Adrenal gland (tissue), 12 donors: ENCODE measurements around the gene FBLN1. TPM values are rescaled to one million over a fixed set of nuclear protein-coding genes. Genes with fewer than 3 reads are reported as not detected.
A peak's percentile ranks its signal among the peaks of the same experiment; 100 is the strongest.

Experiments
- DNase-seq, 7 donors: peaks; one replicate each; pipeline ENCODE4 v3.0.0-alpha.2; 2019 to 2020
- H3K27ac ChIP-seq, 5 donors: fragments of 200-600 bp; sonication (generic) in 4 of 5; 1 replicate in 3 of 5; 2 replicates in 2 of 5; pipeline versions ENCODE4 v1.5.1 to v1.8.0; 2016 to 2020; ENCODE audit warnings: mild to moderate bottlenecking in 1 of 5
- H3K27me3 ChIP-seq: fragments of 200-600 bp; 2 replicates; pipeline ENCODE4 v1.8.0; 2021
- H3K36me3 ChIP-seq, 2 donors: fragments of 200-600 bp; replicated peaks in 1 of 2; 1 replicate in 1 of 2; 2 replicates in 1 of 2; pipeline versions ENCODE4 v1.5.1 to v1.8.0; 2018 to 2022
- H3K4me1 ChIP-seq, 2 donors: fragments of 200-600 bp; replicated peaks in 1 of 2; 1 replicate in 1 of 2; 2 replicates in 1 of 2; pipeline versions ENCODE4 v1.5.1 to v1.8.0; 2018 to 2021
- H3K4me3 ChIP-seq, 4 donors: fragments of 200-600 bp; sonication (generic) in 3 of 4; one replicate each; pipeline ENCODE4 v1.5.1; 2016 to 2018
- H3K9me3 ChIP-seq, 3 donors: fragments of 200-600 bp; sonication (generic) in 1 of 3; replicated peaks in 1 of 3; 1 replicate in 2 of 3; 2 replicates in 1 of 3; pipeline versions ENCODE4 v1.5.1 to v1.8.0; 2016 to 2021
- CTCF ChIP-seq, 6 experiments: fragments of 450-650 bp in 4 of 6; fragments of 200-600 bp in 2 of 6; sonication (generic) in 1 of 6; IDR thresholded peaks; 1 replicate in 5 of 6; 2 replicates in 1 of 6; pipeline versions ENCODE4 v1.5.1 to v1.8.0; 2016 to 2021; ENCODE audit warnings: antibody characterized with exemption in 6 of 6, mild to moderate bottlenecking in 2 of 6, moderate library complexity in 1 of 6
- POLR2A ChIP-seq, 2 donors: fragments of 450-650 bp; IDR thresholded peaks; one replicate each; pipeline ENCODE4 v1.6.1; 2017; ENCODE audit warnings: antibody characterized with exemption in 2 of 2, mild to moderate bottlenecking in 2 of 2, moderate library complexity in 1 of 2
- WGBS, 4 donors: extraction: QIAGEN DNeasy Blood & Tissue Kit in 2 of 4; methylation state at CpG; one replicate each; pipeline versions ENCODE4 v1.1.5 to v1.1.7; 2013 to 2017; 5-methylcytosine and 5-hydroxymethylcytosine counted together
- intact Hi-C, 2 donors: fragments of 100-400 bp; cut with DNase I; formaldehyde crosslinking; loops; one replicate each; pipeline versions ENCODE4 v1.14.1 to v1.15.0; 2022 to 2023
- polyA plus RNA-seq, 3 donors: library from polyadenylated mRNA; stranded (reverse); fragments of 200-250 nt in 2 of 3; fragments of 350-450 nt in 1 of 3; fragmentation: Illumina TruSeq in 1 of 3; extraction: RNeasy Lipid Tissue Mini Kit (QIAGEN cat#74804) in 1 of 3; gene quantifications; one replicate each; pipeline ENCODE4 v1.2.3, GENCODE V29; 2013 to 2014
- total RNA-seq, 9 donors: library from RNA; depleted of rRNA in 4 of 9; stranded (reverse); fragments of >200 nt in 4 of 9; fragments of 120-200 nt in 1 of 9; fragmentation: NEBNext Ultra II Directional in 1 of 9; extraction: Animal tissue kit (Norgen Biotek cat#: 25700) in 1 of 9; gene quantifications; one replicate each; pipeline versions ENCODE4 v1.1.0 to v1.2.4, GENCODE V29; 2013 to 2023
- donor health status: healthy with polysubstance abuse.
- donor health status: Bipolar disorder and iron deficiency.
- donor health status: DM: yes; HTN: yes; CAD: no.
- donor health status: DM: no; HTN: no; CAD: no.
- donor health status: DM: no; HTN: no; CAD: no.
- donor health status: DM: yes; HTN: yes; CAD: no.

Gene FBLN1
- total and polyA plus RNA-seq, 12 donors, result 13.0 to 387 (median 148) TPM

GRCh38 chr22:45497351-45498145 lies 5.1 kb upstream of the FBLN1 start:
- Histone ChIP-seq H3K9me3 (no peaks in the 10 kb centered on the region), H3K4me1 (no peaks in the 10 kb centered on the region), H3K27ac (peak overlapping the region in 2 of 5 donors; percentile 14 to 80), H3K36me3 (no peaks in the 10 kb centered on the region), H3K27me3 (peaks cover 11% of the 10 kb centered on the region), H3K4me3 (no peak overlapping the region)
- 50 to 66% (median 59%) methylated on average over 10 of the region's 10 CpGs for WGBS, 4 donors
- TF ChIP-seq CTCF (IDR thresholded peaks at IDR 0.05) (no peak), POLR2A (IDR thresholded peaks at IDR 0.05) (no peak)
- intact Hi-C loops, result no loop called here
- DNase-seq, result no peak

DNA sequence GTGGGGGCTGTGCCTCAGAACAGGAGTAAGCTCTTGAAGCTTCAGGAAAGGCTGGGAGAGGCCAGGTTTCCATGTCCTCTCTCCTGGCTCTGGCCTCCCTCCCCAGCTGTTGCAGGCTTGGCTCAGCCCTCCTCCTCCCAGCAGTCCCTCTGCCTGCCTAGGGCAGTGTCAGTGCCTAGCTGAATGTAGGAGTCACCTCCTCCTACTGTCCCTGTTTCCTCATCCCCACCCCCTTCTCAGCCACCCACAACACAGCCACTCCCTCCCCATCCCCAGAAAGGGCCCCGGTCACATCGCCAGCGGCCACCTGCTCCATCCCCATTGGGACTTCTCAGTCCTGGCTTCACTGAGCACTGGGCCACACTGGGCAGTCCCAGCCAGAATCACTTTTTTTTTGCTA lies 2.9 kb upstream of the FBLN1 start:
- TF ChIP-seq CTCF (IDR thresholded peaks at IDR 0.05) (no peak), POLR2A (IDR thresholded peaks at IDR 0.05) (no peak)
- intact Hi-C loops, result no loop called here
- Histone ChIP-seq H3K27me3 (peaks cover 23% of the 10 kb centered on the region), H3K4me1 (no peaks in the 10 kb centered on the region), H3K4me3 (no peak overlapping the region), H3K27ac (peak overlapping the region in 1 of 5 donors; percentile 45), H3K9me3 (no peaks in the 10 kb centered on the region), H3K36me3 (no peaks in the 10 kb centered on the region)
- DNase-seq, result no peak
- 79 to 98% (median 91%) methylated on average over 3 of the region's 3 CpGs for WGBS, 4 donors

GRCh38 chr22:45503050-45503815 lies 550 bp downstream of the FBLN1 start:
- whole genome bisulfite sequencing, 4 donors, result 16 to 46% (median 22%) methylated on average over 17 to 52 of the region's 53 CpGs
- intact Hi-C loops, result no loop called here

More at GRCh38 chr22:45503050-45503815, 550 bp downstream of the FBLN1 start:
- peaks cover 35% of the 10 kb centered on the region for H3K27me3 ChIP-seq
- no peaks in the 10 kb centered on the region for H3K36me3 ChIP-seq
- no peak for TF ChIP-seq POLR2A (IDR thresholded peaks at IDR 0.05)
- no peak for TF ChIP-seq CTCF (IDR thresholded peaks at IDR 0.05)
- peak overlapping the region in 1 of 4 donors; percentile 57 for H3K4me3 ChIP-seq
- H3K27ac ChIP-seq, result peak overlapping the region in 4 of 5 donors; percentile 28 to 87 (median 44)
- H3K9me3 ChIP-seq, result no peaks in the 10 kb centered on the region
- DNase-seq, result no peak
- H3K4me1 ChIP-seq, result no peaks in the 10 kb centered on the region
